ENCODE data around the gene OLA1. TPM values are rescaled to one million over a fixed set of nuclear protein-coding genes. Genes with fewer than 3 reads are reported as not detected.

OLA1 gene
- polyA plus RNA-seq, 5 donors: 111 to 139 (median 123) TPM

- no peak for DNase-seq
Observed at GRCh38 chr2:174122185-174122584, 126.1 kb downstream of the OLA1 start.

GRCh38 chr2:174121612-174122011 is 126.7 kb downstream of the OLA1 start:
- DNase-seq: no peak

- DNase-seq: no peak
Observed at GRCh38 chr2:174121175-174121574, 127.2 kb downstream of the OLA1 start.

- DNase-seq: no peak
Observed at GRCh38 chr2:174120346-174120745, 128.0 kb downstream of the OLA1 start.

GRCh38 chr2:174117951-174118930 is 130.1 kb downstream of the OLA1 start:
- DNase-seq: no peak

- DNase-seq: no peak
Observed at GRCh38 chr2:174112073-174112472, 136.3 kb downstream of the OLA1 start.

GRCh38 chr2:174108579-174108978 is 139.8 kb downstream of the OLA1 start:
- DNase-seq: no peak

GRCh38 chr2:174106736-174107135 is 141.6 kb downstream of the OLA1 start:
- no peak for DNase-seq

GRCh38 chr2:174094542-174094941 is 153.8 kb downstream of the OLA1 start:
- DNase-seq: no peak

GRCh38 chr2:174090476-174090875 is 157.9 kb downstream of the OLA1 start:
- DNase-seq: no peak

- DNase-seq: no peak
Observed at GRCh38 chr2:174088706-174089460, 159.4 kb downstream of the OLA1 start.

GRCh38 chr2:174086708-174087107 is 161.6 kb downstream of the OLA1 start:
- DNase-seq: no peak

GRCh38 chr2:174085781-174086180 is 162.6 kb downstream of the OLA1 start:
- DNase-seq: no peak

- DNase-seq: no peak
Observed at GRCh38 chr2:174083843-174084458, 164.4 kb downstream of the OLA1 start.

- DNase-seq: no peak
Observed at GRCh38 chr2:174080672-174081121, 167.6 kb downstream of the OLA1 start.

GRCh38 chr2:174078275-174078674 is 170.1 kb downstream of the OLA1 start:
- DNase-seq: no peak

GRCh38 chr2:174076975-174077374 is 171.4 kb downstream of the OLA1 start:
- DNase-seq: no peak

- no peak for DNase-seq
Observed at GRCh38 chr2:174076040-174076439, 172.3 kb downstream of the OLA1 start.

- DNase-seq: no peak
Observed at GRCh38 chr2:174074831-174075230, 173.5 kb downstream of the OLA1 start.

GRCh38 chr2:174072857-174073256 is 175.5 kb downstream of the OLA1 start:
- no peak for DNase-seq

- no peak for DNase-seq
Observed at GRCh38 chr2:174072069-174072468, 176.3 kb downstream of the OLA1 start.

- no peak for DNase-seq
Observed at GRCh38 chr2:174071321-174071720, 177.0 kb downstream of the OLA1 start.
